ENCODE data around the gene CTSH. TPM values are rescaled to one million over a fixed set of nuclear protein-coding genes. Genes with fewer than 3 reads are reported as not detected.

The CTSH gene
- total RNA-seq, 1 donor from 2014 or later = 72.3 TPM

GRCh38 chr15:78979456-78980320 is 34.8 kb upstream of the CTSH start:
- no peak for DNase-seq
- intact Hi-C loops (cut with micrococcal nuclease) = no loop called here
- peak; percentile 62 for ATAC-seq

GRCh38 chr15:78978601-78979179 is 33.8 kb upstream of the CTSH start:
- intact Hi-C loops (cut with micrococcal nuclease) = no loop called here
- ATAC-seq (no peak), DNase-seq (no peak)

GRCh38 chr15:78977591-78978347 is 32.9 kb upstream of the CTSH start:
- DNase-seq (no peak), ATAC-seq (no peak)
- intact Hi-C loops (cut with micrococcal nuclease) = no loop called here

- ATAC-seq (peak; percentile 57), DNase-seq (no peak)
- intact Hi-C loops (cut with micrococcal nuclease) = no loop called here
Measured at GRCh38 chr15:78977091-78977571, 32.3 kb upstream of the CTSH start.

GRCh38 chr15:78976691-78977090 is 31.8 kb upstream of the CTSH start:
- intact Hi-C loops (cut with micrococcal nuclease) = no loop called here
- no peak for DNase-seq

GRCh38 chr15:78974272-78974918 is 29.5 kb upstream of the CTSH start:
- DNase-seq (no peak), ATAC-seq (no peak)
- intact Hi-C loops (cut with micrococcal nuclease) = no loop called here

More at GRCh38 chr15:78976691-78977090, 31.8 kb upstream of the CTSH start:
- ATAC-seq = peak; percentile 32

GRCh38 chr15:78969687-78970349 is 25.0 kb upstream of the CTSH start:
- DNase-seq (no peak), ATAC-seq (no peak)
- intact Hi-C loops (cut with micrococcal nuclease) = no loop called here

- intact Hi-C loops (cut with micrococcal nuclease) = no loop called here
- no peak for ATAC-seq
Measured at GRCh38 chr15:78968539-78969271, 23.9 kb upstream of the CTSH start.

GRCh38 chr15:78968114-78968513 is 23.3 kb upstream of the CTSH start:
- no peak for DNase-seq
- ATAC-seq = no peak
- intact Hi-C loops (cut with micrococcal nuclease) = no loop called here

More at GRCh38 chr15:78968539-78969271, 23.9 kb upstream of the CTSH start:
- DNase-seq = no peak

GRCh38 chr15:78960308-78960707 is 15.5 kb upstream of the CTSH start:
- intact Hi-C loops (cut with micrococcal nuclease) = no loop called here
- no peak for ATAC-seq
- DNase-seq = no peak

- ATAC-seq (no peak), DNase-seq (no peak)
- intact Hi-C loops (cut with micrococcal nuclease) = no loop called here
Measured at GRCh38 chr15:78959360-78959759, 14.5 kb upstream of the CTSH start.

GRCh38 chr15:78957416-78958093 is 12.7 kb upstream of the CTSH start:
- ATAC-seq (no peak), DNase-seq (no peak)
- intact Hi-C loops (cut with micrococcal nuclease) = no loop called here

GRCh38 chr15:78956937-78957336 is 12.1 kb upstream of the CTSH start:
- no peak for ATAC-seq
- no peak for DNase-seq
- intact Hi-C loops (cut with micrococcal nuclease) = no loop called here

GRCh38 chr15:78955355-78955754 is 10.5 kb upstream of the CTSH start:
- intact Hi-C loops (cut with micrococcal nuclease) = no loop called here
- ATAC-seq (no peak), DNase-seq (no peak)

GRCh38 chr15:78951841-78952238 is 7.0 kb upstream of the CTSH start:
- peak; percentile 70 for ATAC-seq
- DNase-seq = no peak
- intact Hi-C loops (cut with micrococcal nuclease) = no loop called here

GRCh38 chr15:78950902-78951840 is 6.3 kb upstream of the CTSH start:
- intact Hi-C loops (cut with micrococcal nuclease) = no loop called here
- peak; percentile 66 for ATAC-seq
- no peak for DNase-seq

- intact Hi-C loops (cut with micrococcal nuclease) = no loop called here
- ATAC-seq (peak; percentile 17), DNase-seq (no peak)
Measured at GRCh38 chr15:78950343-78950742, 5.5 kb upstream of the CTSH start.
